Activated naive CD8-positive, alpha-beta T cell treated with anti-CD3 and anti-CD28 coated beads for 36 hours (primary cell): ENCODE measurements around the gene MYL2. TPM values are rescaled to one million over a fixed set of nuclear protein-coding genes. Genes with fewer than 3 reads are reported as not detected.

Experiments used
- total RNA-seq, 2 experiments: library from RNA; stranded (reverse); gene quantifications; one replicate each; pipeline ENCODE4 v1.2.3, GENCODE V29; 2021

The MYL2 gene
- total RNA-seq, 2 experiments from 2014 or later, result not detected

Other genes with a start within 250 kb of the MYL2 start
- gene HVCN1, start 231.5 kb downstream of the MYL2 start, total RNA-seq, result 10 to 100 TPM; 47.4 to 49.1 TPM
- gene PPP1CC, start 177.7 kb downstream of the MYL2 start, total RNA-seq, result 100 to 1,000 TPM; 260 to 270 TPM
- not detected for gene CCDC63, start 73.6 kb downstream of the MYL2 start, total RNA-seq
- gene CUX2, start 113.6 kb upstream of the MYL2 start, total RNA-seq, result under 1 TPM in 1 of 2 experiments, not detected in 1; 0.02 TPM